Muscle of back (tissue), 11 donors: ENCODE data around the gene ZNF618. TPM values are rescaled to one million over a fixed set of nuclear protein-coding genes. Genes with fewer than 3 reads are reported as not detected.

Experiments used
- DNase-seq, 3 donors: peaks; one replicate each; pipeline versions ENCODE4 v3.0.0 to v3.0.0-alpha.2; 2013
- polyA plus RNA-seq, 10 donors: library from polyadenylated mRNA; unstranded; fragments of 120-200 nt; gene quantifications; one replicate each; pipeline ENCODE4 v1.2.1, GENCODE V29; 2013; ENCODE audit not compliant: insufficient read length in 10 of 10

Gene ZNF618
- polyA plus RNA-seq, 10 donors = 11.8 to 22.7 (median 14.6) TPM

GRCh38 chr9:113957351-113957750 lies 81.2 kb downstream of the ZNF618 start:
- DNase-seq = peak in 1 of 3 donors; percentile 25

DNA sequence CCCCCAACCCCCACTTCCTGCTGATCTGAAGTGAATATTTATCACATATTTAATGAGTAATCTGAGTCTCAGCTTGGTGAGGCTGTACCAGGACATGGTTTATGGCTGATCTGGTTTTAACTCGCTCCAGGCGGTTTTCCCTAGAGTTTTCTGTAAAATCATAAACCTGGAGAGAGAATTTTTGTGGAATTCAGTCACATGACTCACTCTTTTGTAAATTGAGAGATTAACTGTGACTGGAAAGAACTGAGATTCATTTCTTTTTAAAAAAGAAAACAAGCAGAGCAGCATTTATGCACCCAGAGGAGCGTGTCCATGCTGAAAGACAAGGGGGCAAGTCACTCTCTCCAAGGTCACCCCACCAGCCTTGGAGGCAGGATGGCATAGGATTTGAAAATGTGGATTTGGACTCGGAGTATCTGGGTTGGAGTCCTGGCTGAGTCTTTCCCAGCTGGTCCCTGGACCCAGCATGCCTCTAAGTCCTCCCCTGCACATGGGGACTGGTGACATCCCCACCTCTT lies 81.8 kb downstream of the ZNF618 start:
- peak in 2 of 3 donors; percentile 70 to 89 for DNase-seq

DNA sequence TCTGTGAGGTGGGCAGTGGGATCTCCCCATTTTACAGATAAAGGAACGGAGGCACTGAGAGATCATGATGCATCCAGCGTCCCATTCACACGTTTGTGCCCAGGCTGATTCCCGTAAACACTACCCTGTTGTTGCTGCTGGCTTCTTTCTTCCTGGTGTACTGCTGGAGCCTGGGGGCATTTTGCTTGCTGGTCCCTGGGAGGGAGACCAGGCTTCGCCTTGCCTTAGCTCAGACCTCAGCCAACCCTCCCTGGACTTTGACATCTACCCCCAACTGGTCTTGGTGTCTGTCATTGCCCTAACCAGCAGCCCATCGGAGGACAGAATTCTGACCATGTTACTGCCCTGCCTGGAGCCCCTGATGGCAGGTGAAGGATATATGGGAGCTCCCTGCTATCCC lies 82.4 kb downstream of the ZNF618 start:
- DNase-seq = no peak

- no peak for DNase-seq
These were observed 84.7 kb downstream of the ZNF618 start for GRCh38 chr9:113960768-113961167.

- no peak for DNase-seq
These were observed 86.3 kb downstream of the ZNF618 start for GRCh38 chr9:113962396-113962795.

GRCh38 chr9:113963017-113963620 lies 87.0 kb downstream of the ZNF618 start:
- DNase-seq = no peak

GRCh38 chr9:113963696-113964494 lies 87.8 kb downstream of the ZNF618 start:
- DNase-seq = peak in 1 of 3 donors; percentile 59

DNA sequence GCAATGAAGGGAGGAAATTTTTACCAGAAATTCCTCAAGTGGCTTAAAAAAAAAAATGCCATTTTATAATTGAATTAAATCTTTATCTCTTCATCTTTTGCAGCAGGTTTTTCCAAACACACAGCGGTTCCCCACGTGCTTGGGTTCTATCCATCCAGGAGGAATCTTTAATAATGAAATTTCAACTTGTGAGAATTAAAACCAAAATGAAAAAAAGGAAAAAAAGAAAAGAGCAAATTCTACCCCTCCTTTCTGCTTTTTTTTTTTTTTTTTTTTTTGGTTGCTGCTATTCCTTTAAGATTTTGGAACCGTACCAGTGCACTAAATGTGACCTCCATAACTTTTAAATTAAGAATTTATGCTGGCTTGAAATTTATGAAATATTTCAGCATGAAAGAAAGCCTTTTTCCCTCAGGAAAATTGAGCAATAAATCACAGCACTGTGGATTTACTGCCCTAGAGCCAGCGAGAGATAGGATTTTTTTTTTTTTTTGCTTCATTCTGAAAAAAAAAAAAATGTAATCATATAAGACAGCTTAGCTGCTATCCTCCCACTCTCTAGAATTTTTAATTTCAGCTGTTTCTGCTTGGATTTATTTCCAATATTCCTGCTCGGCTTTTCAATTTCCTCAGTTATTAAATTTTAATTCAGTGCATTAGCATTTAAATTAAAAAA lies 88.5 kb downstream of the ZNF618 start:
- peak; percentile 70 to 87 (median 78) for DNase-seq

GRCh38 chr9:113966394-113966793 lies 90.3 kb downstream of the ZNF618 start:
- DNase-seq = peak in 1 of 3 donors; percentile 51

DNA sequence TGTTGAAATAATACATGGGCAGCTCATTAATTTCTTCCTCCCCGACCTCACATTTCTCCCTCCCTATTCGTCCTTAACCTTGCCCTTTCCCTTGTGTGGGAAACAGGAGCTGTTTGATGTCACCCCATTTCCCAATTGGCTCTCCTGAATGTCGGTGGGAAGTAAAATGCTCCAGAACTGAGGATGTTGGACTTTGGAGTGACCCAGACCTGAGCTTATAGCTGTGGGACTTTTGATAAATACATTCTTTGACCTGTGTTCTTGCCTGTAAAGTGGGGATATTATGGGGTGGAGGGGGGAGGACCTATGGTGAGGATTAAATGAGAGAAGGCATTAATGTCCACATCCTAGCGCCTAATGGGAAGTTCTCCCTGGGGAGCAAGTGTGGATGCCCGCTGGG lies 91.3 kb downstream of the ZNF618 start:
- no peak for DNase-seq

DNA sequence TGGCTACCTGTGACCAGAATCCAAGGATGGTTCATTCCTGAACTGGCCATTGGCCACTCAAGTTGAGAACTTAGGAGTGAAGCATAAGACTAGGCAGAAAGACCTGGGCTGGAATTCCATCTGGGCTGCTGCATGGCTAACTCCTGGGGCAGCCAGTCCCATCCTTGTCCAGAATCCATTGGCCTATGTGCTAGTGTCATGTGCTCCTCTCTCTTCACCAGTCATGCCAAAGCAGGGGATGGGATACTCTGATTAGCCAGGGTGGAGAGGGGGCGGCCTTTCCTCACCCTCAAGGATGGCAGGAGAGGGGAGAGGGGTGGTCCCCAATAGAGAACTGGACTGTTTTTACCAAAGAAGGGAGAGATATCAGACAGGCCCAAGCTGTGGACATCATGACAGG lies 93.2 kb downstream of the ZNF618 start:
- no peak for DNase-seq

- DNase-seq = no peak
These were observed 97.1 kb downstream of the ZNF618 start for GRCh38 chr9:113973226-113973625.

- no peak for DNase-seq
These were observed 97.9 kb downstream of the ZNF618 start for GRCh38 chr9:113973963-113974413.

DNA sequence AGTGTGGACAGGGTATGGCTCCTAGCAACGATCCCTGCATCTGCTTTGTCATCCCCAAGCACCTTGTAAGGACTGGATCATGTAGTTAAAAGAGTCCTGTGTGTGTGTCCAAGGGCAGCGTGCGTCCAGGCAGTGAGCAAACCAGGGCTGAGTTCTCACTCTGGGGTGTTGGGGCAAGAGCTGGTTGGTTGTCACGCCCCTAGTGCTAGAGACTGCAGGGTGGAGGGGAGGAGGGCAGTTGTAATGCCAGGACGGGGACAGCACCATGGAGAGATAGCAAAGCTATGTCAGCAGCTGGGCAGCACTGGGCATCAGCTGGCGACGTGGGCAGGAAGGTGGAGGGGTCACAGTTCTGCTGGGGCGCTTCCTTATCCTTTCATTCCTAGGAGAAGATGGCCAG lies 100.8 kb downstream of the ZNF618 start:
- no peak for DNase-seq

DNA sequence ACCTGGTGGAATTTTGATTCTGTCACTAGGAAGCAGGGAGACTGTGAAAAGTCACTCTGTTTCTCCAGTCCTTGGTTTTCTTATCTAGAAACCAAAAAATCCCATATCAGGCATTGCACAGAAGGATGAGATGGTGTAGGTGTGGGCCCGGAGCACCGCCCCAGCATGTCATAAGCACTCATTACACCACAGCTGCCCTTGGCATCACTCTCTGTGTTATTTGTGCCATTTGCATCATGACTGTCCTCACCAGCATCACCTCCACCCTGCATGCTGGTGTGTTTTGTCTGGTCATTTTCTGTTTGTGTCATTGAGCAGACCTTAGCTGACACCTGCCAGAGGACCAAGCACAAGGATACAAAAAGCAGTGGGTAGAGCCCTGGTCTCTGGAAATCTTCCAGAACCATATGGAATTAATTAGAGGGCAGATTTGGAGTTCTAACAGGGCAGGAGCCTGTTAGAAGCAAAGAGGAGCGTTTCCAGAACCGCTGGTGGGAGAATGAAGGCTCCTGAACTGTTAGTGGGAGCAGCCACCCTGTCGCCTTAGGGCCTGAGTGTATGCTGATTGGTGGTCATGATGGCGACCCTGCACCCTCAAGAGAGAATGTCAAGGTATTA lies 102.7 kb downstream of the ZNF618 start:
- no peak for DNase-seq

DNA sequence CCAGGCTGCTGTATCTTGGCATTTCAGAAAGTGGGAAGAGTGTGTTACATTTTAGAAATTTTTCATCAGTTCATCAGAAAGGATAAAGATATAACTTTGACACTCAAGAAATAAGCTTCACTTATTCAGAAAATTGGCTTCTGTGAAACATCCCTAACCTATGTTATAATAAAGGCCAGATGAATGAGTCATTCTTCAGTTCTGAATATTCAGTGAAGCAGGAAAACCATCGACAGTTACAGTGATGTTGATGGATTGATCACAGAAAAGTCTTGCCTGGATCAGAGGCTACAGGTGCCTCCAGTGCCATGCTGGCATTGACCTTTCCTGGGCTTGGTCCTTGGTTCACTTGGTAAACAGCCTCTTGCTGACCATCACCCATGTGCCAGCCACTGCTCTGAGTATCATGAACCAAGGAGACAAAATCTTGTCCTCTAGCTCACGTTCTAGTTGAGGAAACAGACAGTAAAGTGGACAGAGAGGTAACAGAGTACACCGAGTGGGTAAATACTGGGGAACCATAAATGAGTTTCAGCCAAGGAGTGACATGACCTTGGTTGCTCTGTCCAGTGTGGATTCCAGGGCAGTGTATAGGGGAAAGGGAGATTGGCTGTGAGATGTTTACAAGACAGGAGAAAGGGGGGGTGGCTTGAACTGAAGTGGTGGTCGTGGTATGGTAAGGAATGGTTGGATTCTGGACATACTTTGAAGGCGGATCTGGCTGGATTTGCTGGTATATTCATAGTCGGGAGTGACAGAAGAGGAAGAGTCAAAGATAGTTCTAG lies 103.4 kb downstream of the ZNF618 start:
- no peak for DNase-seq

DNA sequence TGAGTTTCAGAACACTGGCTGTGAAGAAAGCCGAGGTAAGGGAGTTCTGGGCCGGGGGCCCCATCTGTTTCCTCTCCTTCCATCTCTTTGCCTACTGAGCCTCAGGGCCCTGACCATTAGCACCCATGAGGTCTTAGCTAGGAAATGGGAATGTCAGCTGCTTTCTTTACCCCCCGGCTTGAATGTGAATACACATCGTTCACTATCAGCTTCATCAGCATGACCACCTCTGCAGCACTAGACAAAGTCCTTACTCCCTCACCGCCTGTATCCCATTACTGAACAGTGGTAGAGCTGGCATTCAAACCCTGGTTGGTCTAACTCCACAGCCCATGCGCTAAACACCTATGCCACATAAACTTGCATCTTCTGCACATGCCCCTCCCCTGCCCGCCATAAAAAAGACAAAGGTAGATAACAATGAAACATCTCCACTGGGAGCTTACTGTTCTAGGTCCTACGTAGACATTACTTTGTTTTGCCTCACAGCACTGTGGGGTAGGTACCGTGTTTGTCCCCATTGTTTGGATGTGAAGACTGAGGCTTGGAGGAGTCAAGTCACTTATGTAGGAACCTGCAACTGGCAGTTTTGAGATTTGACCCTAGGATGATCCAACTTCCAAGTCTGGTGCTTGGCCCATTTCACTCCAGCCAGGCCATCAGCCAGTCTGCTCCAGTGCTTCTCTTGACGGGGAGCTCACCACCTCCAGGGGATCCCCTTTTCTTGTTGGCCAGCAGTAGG lies 108.7 kb downstream of the ZNF618 start:
- no peak for DNase-seq

- no peak for DNase-seq
These were observed 110.0 kb downstream of the ZNF618 start for GRCh38 chr9:113985968-113986585.

GRCh38 chr9:113986931-113987330 lies 110.8 kb downstream of the ZNF618 start:
- DNase-seq = no peak

- no peak for DNase-seq
These were observed 111.4 kb downstream of the ZNF618 start for GRCh38 chr9:113987526-113987925.
